Keratinocyte (primary cell): ENCODE data around the gene BCAP31. TPM values are rescaled to one million over a fixed set of nuclear protein-coding genes. Genes with fewer than 3 reads are reported as not detected.

Source experiments
- DNase-seq: peaks from one replicate; pipeline ENCODE4 v3.0.0-alpha.2; 2011; ENCODE audit warnings: low read depth, missing footprints, low spot score
- FAIRE-seq: peaks from 2 replicates; lab custom pipeline; 2011; peaks lifted over from hg19 to GRCh38; lab: Jason Lieb, UNC
- H2AFZ ChIP-seq: 2 replicates; pipeline ENCODE4 v1.6.0; 2012; ENCODE audit warnings: low read length, control low read depth, inconsistent platforms; ENCODE audit not compliant: control insufficient read depth
- H3K27ac ChIP-seq: 2 replicates; pipeline ENCODE4 v1.5.1; 2011; ENCODE audit warnings: low read length; ENCODE audit not compliant: control insufficient read depth, insufficient read depth
- H3K27me3 ChIP-seq: 3 replicates; pipeline ENCODE4 v1.6.0; 2011; ENCODE audit warnings: low read length; ENCODE audit not compliant: control insufficient read depth, insufficient read depth; ENCODE audit errors: extremely low read depth
- H3K36me3 ChIP-seq, 2 experiments: 2 replicates in 1 of 2; 3 replicates in 1 of 2; pipeline ENCODE4 v1.5.1; 2011; ENCODE audit warnings: low read length in 2 of 2, mild to moderate bottlenecking in 1 of 2; ENCODE audit not compliant: control insufficient read depth in 2 of 2, insufficient read depth in 2 of 2; ENCODE audit errors: extremely low read depth in 1 of 2
- H3K4me1 ChIP-seq: 3 replicates; pipeline ENCODE4 v1.5.1; 2011; ENCODE audit warnings: low read length; ENCODE audit not compliant: control insufficient read depth, insufficient read depth; ENCODE audit errors: extremely low read depth
- H3K4me2 ChIP-seq: 3 replicates; pipeline ENCODE4 v1.6.0; 2011; ENCODE audit warnings: low read depth, low read length; ENCODE audit not compliant: control insufficient read depth, insufficient read depth; ENCODE audit errors: extremely low read depth
- H3K4me3 ChIP-seq, 3 experiments: fragments of 200-600 bp in 1 of 3; sonication (generic) in 1 of 3; 2 replicates in 2 of 3; 3 replicates in 1 of 3; pipeline ENCODE4 v1.5.1; 2011 to 2016; ENCODE audit warnings: low read length in 3 of 3, mild to moderate bottlenecking in 3 of 3, control low read depth in 2 of 3, inconsistent platforms in 1 of 3, low read depth in 1 of 3, mixed read lengths in 1 of 3, mixed run types in 1 of 3, moderate library complexity in 1 of 3; ENCODE audit not compliant: control insufficient read depth in 2 of 3, insufficient read depth in 2 of 3; ENCODE audit errors: extremely low read depth in 1 of 3
- H3K79me2 ChIP-seq: 2 replicates; pipeline ENCODE4 v1.6.0; 2012; ENCODE audit warnings: low read length; ENCODE audit not compliant: control insufficient read depth, insufficient read depth
- H3K9ac ChIP-seq: 3 replicates; pipeline ENCODE4 v1.6.0; 2011; ENCODE audit warnings: low read length; ENCODE audit not compliant: control insufficient read depth, insufficient read depth; ENCODE audit errors: extremely low read depth
- H3K9me1 ChIP-seq: 3 replicates; pipeline ENCODE4 v1.6.0; 2011; ENCODE audit warnings: low read length; ENCODE audit not compliant: control insufficient read depth, insufficient read depth; ENCODE audit errors: extremely low read depth
- H3K9me3 ChIP-seq: 2 replicates; pipeline ENCODE4 v1.5.1; 2012; ENCODE audit warnings: low read depth, low read length; ENCODE audit not compliant: control insufficient read depth
- H4K20me1 ChIP-seq: 3 replicates; pipeline ENCODE4 v1.6.0; 2011; ENCODE audit warnings: low read length; ENCODE audit not compliant: control insufficient read depth, insufficient read depth; ENCODE audit errors: extremely low read depth
- CTCF ChIP-seq, 3 experiments: IDR thresholded peaks in 1 of 3; conservative IDR thresholded peaks in 1 of 3; optimal IDR thresholded peaks in 1 of 3; 2 replicates in 2 of 3; 3 replicates in 1 of 3; pipeline versions ENCODE3 to v1.5.1; 2011; ENCODE audit warnings: low read length in 3 of 3, mild to moderate bottlenecking in 3 of 3, moderate library complexity in 2 of 3, control low read depth in 1 of 3, inconsistent platforms in 1 of 3; ENCODE audit not compliant: insufficient read depth in 2 of 3; ENCODE audit errors: extremely low read depth in 1 of 3
- EZH2 ChIP-seq: IDR thresholded peaks from one replicate; pipeline ENCODE4 v1.6.1; 2012; ENCODE audit warnings: inconsistent platforms, mild to moderate bottlenecking, low read length, moderate library complexity
- dilution Hi-C: fragments of 300-500 bp; cut with MboI; formaldehyde crosslinking; loops from one replicate; pipeline ENCODE4 v1.7.0; 2020; ENCODE audit warnings: low sequenced_read_pairs; ENCODE audit not compliant: extremely low pct_ligation_motif_present
- polyA plus RNA-seq, 5 experiments: library from polyadenylated mRNA; depleted of rRNA in 3 of 5; stranded (reverse) in 3 of 5; stranded (forward) in 1 of 5; unstranded in 1 of 5; fragments of >200 nt; gene quantifications; 1 replicate in 1 of 5; 2 replicates in 3 of 5; 3 replicates in 1 of 5; pipeline versions ENCODE4 v1.2.1 to v1.2.3, GENCODE V29; 2011 to 2012; ENCODE audit warnings: missing spikeins in 2 of 5, low read depth in 1 of 5, low replicate concordance in 1 of 5

Gene BCAP31
- polyA plus RNA-seq, 1 donor (not counting 4 experiments of a cell fraction or from before 2014, with no cell fraction given) = 262 TPM

- Histone ChIP-seq H4K20me1 (no peaks in the 10 kb centered on the region), H3K9ac (no peak overlapping the region), H3K9me3 (no peaks in the 10 kb centered on the region), H3K4me3 (no peak overlapping the region), H3K27me3 (no peaks in the 10 kb centered on the region), H3K4me2 (no peak overlapping the region), H3K79me2 (no peaks in the 10 kb centered on the region), H3K9me1 (no peaks in the 10 kb centered on the region), H2AFZ (no peak overlapping the region), H3K4me1 (peaks cover 4% of the 10 kb centered on the region), H3K27ac (no peak overlapping the region), H3K36me3 (no peaks in the 10 kb centered on the region)
- DNase-seq (no peak), FAIRE-seq (no peak)
- dilution Hi-C loops = no loop called here
- TF ChIP-seq EZH2 (no peak), CTCF (optimal IDR thresholded peaks at IDR 0.05 in 1 of 3, IDR thresholded peaks at IDR 0.05 in 1 of 3, conservative IDR thresholded peaks at IDR 0.05 in 1 of 3; ENCODE audit: extremely low read depth in 1 of 3, insufficient read depth in 2 of 3, low read length in 3 of 3) (no peak)
Observed at GRCh38 chrX:153671589-153672530, 52.3 kb downstream of the BCAP31 start.

- FAIRE-seq = no peak
- Histone ChIP-seq H3K9me1 (no peaks in the 10 kb centered on the region), H3K27me3 (no peaks in the 10 kb centered on the region), H3K4me3 (no peak overlapping the region), H3K27ac (no peak overlapping the region), H3K9me3 (no peaks in the 10 kb centered on the region), H3K4me2 (no peak overlapping the region), H4K20me1 (no peaks in the 10 kb centered on the region), H3K36me3 (no peaks in the 10 kb centered on the region), H3K9ac (no peak overlapping the region), H2AFZ (no peak overlapping the region), H3K4me1 (no peaks in the 10 kb centered on the region), H3K79me2 (no peaks in the 10 kb centered on the region)
- dilution Hi-C loops = no loop called here
- no peak for DNase-seq
- TF ChIP-seq CTCF (optimal IDR thresholded peaks at IDR 0.05 in 1 of 3, IDR thresholded peaks at IDR 0.05 in 1 of 3, conservative IDR thresholded peaks at IDR 0.05 in 1 of 3; ENCODE audit: extremely low read depth in 1 of 3, insufficient read depth in 2 of 3, low read length in 3 of 3) = no peak
- no peak for TF ChIP-seq EZH2
Observed at GRCh38 chrX:153670748-153671588, 53.2 kb downstream of the BCAP31 start.
